OCI-LY3 (cell line): Measurements from ENCODE around the gene TK1.

Experiments
- H2AFZ ChIP-seq: fragments of 200-600, 300-600 bp; shearing (Covaris generic); 2 replicates; pipeline ENCODE4 v1.6.0; 2014; ENCODE audit warnings: antibody characterized with exemption, low read depth, low read length
- H3K27ac ChIP-seq: fragments of 200-600, 300-600 bp; sonication (generic); 2 replicates; pipeline ENCODE4 v1.5.1; 2014; ENCODE audit warnings: mild to moderate bottlenecking, low read length, moderate library complexity, mixed read lengths
- H3K27me3 ChIP-seq: fragments of 200-600, 300-600 bp; sonication (generic); 2 replicates; pipeline ENCODE4 v1.6.1; 2014; ENCODE audit warnings: low read depth, low read length, mixed read lengths
- H3K36me3 ChIP-seq: fragments of 200-600, 300-600 bp; sonication (generic); replicated peaks from 2 replicates; pipeline ENCODE3; 2014; ENCODE audit warnings: low read depth, low read length, mixed read lengths
- H3K4me1 ChIP-seq: fragments of 300-600, 200-600 bp; sonication (generic); 2 replicates; pipeline ENCODE4 v1.6.1; 2014; ENCODE audit warnings: low read length, mixed read lengths
- H3K4me2 ChIP-seq: fragments of 200-600, 300-600 bp; sonication (generic); 2 replicates; pipeline ENCODE4 v1.6.1; 2014; ENCODE audit warnings: low read length, mixed read lengths
- H3K4me3 ChIP-seq: fragments of 300-600, 200-600 bp; sonication (generic); 2 replicates; pipeline ENCODE4 v1.5.1; 2014; ENCODE audit warnings: antibody characterized with exemption, mild to moderate bottlenecking, low read length, moderate library complexity
- H3K79me2 ChIP-seq: fragments of 300-600, 200-600 bp; shearing (Covaris generic); 2 replicates; pipeline ENCODE4 v1.6.1; 2014; ENCODE audit warnings: mild to moderate bottlenecking, low read length, mixed read lengths
- H3K9ac ChIP-seq: fragments of 300-600, 200-600 bp; shearing (Covaris generic); 2 replicates; pipeline ENCODE4 v1.6.0; 2014; ENCODE audit warnings: mild to moderate bottlenecking, low read length, moderate library complexity
- H3K9me3 ChIP-seq: fragments of 200-600, 300-600 bp; shearing (Covaris generic); 2 replicates; pipeline ENCODE4 v1.6.1; 2014; ENCODE audit warnings: low read length, mixed read lengths; ENCODE audit not compliant: insufficient read depth
- H4K20me1 ChIP-seq: fragments of 200-600, 300-600 bp; sonication (generic); 2 replicates; pipeline ENCODE4 v1.6.1; 2016; ENCODE audit warnings: low read length, mixed read lengths; ENCODE audit not compliant: insufficient read depth
- CTCF ChIP-seq: fragments of 200-600, 300-600 bp; sonication (generic); IDR thresholded peaks from 2 replicates; pipeline ENCODE4 v1.5.1; 2014; ENCODE audit warnings: antibody characterized with exemption, low read length, low read depth
- EZH2phosphoT487 ChIP-seq: fragments of 200-600 bp; shearing (Covaris generic); IDR thresholded peaks from 2 replicates; pipeline ENCODE4 v1.6.1; 2018; ENCODE audit warnings: antibody characterized with exemption, mixed run types, low read depth

Gene TK1

GRCh38 chr17:78146881-78147280, 40.0 kb downstream of the TK1 start:
- peak overlapping the region; percentile 37 for H3K4me3 ChIP-seq
- peaks cover 6% of the 10 kb centered on the region; the same call in 1 of the 2 replicates for H3K79me2 ChIP-seq
- peaks cover 5% of the 10 kb centered on the region for H3K36me3 ChIP-seq
- TF ChIP-seq CTCF: no peak
- no peak for TF ChIP-seq EZH2phosphoT487
- no peaks in the 10 kb centered on the region for H4K20me1 ChIP-seq
- peak overlapping the region; percentile 79 for H3K9ac ChIP-seq
- no peaks in the 10 kb centered on the region for H3K27me3 ChIP-seq
- H3K9me3 ChIP-seq: no peaks in the 10 kb centered on the region
- peak overlapping the region; percentile 71 for H3K4me2 ChIP-seq
- peak overlapping the region; percentile 94 for H3K27ac ChIP-seq
- H3K4me1 ChIP-seq: peaks cover 93% of the 10 kb centered on the region
- H2AFZ ChIP-seq: no peak overlapping the region

GRCh38 chr17:78146471-78146869, 40.4 kb downstream of the TK1 start:
- Histone ChIP-seq H3K79me2 (peaks cover 6% of the 10 kb centered on the region; the same call in 1 of the 2 replicates), H2AFZ (no peak overlapping the region), H3K4me1 (peaks cover 93% of the 10 kb centered on the region), H3K4me3 (peak overlapping the region; percentile 37), H4K20me1 (no peaks in the 10 kb centered on the region), H3K36me3 (peaks cover 5% of the 10 kb centered on the region), H3K9ac (peak overlapping the region; percentile 79), H3K27me3 (no peaks in the 10 kb centered on the region), H3K4me2 (peak overlapping the region; percentile 71), H3K9me3 (no peaks in the 10 kb centered on the region), H3K27ac (peak overlapping the region; percentile 94)
- TF ChIP-seq EZH2phosphoT487 (no peak), CTCF (no peak)

GRCh38 chr17:78144736-78145641, 41.9 kb downstream of the TK1 start:
- TF ChIP-seq EZH2phosphoT487: no peak
- no peak for TF ChIP-seq CTCF
- Histone ChIP-seq H3K36me3 (peaks cover 5% of the 10 kb centered on the region), H3K27ac (peak overlapping the region; percentile 94), H3K79me2 (peaks cover 6% of the 10 kb centered on the region; the same call in 1 of the 2 replicates), H2AFZ (peak overlapping the region; percentile 27; the same call in 1 of the 2 replicates), H3K4me1 (peaks cover 89% of the 10 kb centered on the region), H3K27me3 (no peaks in the 10 kb centered on the region), H3K4me3 (0 out of 2 replicates have a peak overlapping the region, but pooled peaks have one; percentile 5), H3K4me2 (peak overlapping the region; percentile 61), H3K9ac (peak overlapping the region; percentile 79), H4K20me1 (no peaks in the 10 kb centered on the region), H3K9me3 (no peaks in the 10 kb centered on the region)

GRCh38 chr17:78144147-78144719, 42.6 kb downstream of the TK1 start:
- Histone ChIP-seq H3K9ac (peak overlapping the region; percentile 79), H3K4me2 (peak overlapping the region; percentile 61)

More at GRCh38 chr17:78144147-78144719, 42.6 kb downstream of the TK1 start:
- H3K27ac ChIP-seq: peak overlapping the region; percentile 94
- peaks cover 6% of the 10 kb centered on the region; the same call in 1 of the 2 replicates for H3K79me2 ChIP-seq
- no peak for TF ChIP-seq CTCF
- TF ChIP-seq EZH2phosphoT487: no peak
- H3K27me3 ChIP-seq: no peaks in the 10 kb centered on the region
- peaks cover 5% of the 10 kb centered on the region for H3K36me3 ChIP-seq
- H3K4me1 ChIP-seq: peaks cover 91% of the 10 kb centered on the region
- H2AFZ ChIP-seq: no peak overlapping the region
- no peak overlapping the region for H3K4me3 ChIP-seq
- no peaks in the 10 kb centered on the region for H4K20me1 ChIP-seq
- H3K9me3 ChIP-seq: no peaks in the 10 kb centered on the region
